ENCODE results near the gene WDR73. TPM values are rescaled to one million over a fixed set of nuclear protein-coding genes. Genes with fewer than 3 reads are reported as not detected.

WDR73 gene
- total RNA-seq, 1 experiment from 2014 or later = 32.7 TPM

DNA sequence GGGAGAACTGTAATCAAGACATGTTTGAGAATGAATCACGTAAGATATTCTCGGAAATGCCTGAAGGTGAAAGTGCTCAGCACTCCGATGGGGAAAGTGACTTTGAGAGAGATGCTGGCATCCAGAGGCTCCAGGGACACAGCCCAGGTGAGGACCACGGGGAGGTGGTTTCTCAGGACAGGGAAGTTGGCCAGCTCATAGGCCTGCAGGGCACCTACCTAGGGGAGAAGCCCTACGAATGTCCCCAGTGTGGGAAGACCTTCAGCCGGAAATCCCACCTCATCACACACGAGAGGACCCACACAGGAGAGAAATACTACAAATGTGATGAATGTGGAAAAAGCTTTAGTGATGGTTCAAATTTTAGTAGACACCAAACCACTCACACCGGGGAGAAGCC lies 33.5 kb downstream of the WDR73 start:
- DNase-seq (ENCODE audit: low read depth) = no peak

DNA sequence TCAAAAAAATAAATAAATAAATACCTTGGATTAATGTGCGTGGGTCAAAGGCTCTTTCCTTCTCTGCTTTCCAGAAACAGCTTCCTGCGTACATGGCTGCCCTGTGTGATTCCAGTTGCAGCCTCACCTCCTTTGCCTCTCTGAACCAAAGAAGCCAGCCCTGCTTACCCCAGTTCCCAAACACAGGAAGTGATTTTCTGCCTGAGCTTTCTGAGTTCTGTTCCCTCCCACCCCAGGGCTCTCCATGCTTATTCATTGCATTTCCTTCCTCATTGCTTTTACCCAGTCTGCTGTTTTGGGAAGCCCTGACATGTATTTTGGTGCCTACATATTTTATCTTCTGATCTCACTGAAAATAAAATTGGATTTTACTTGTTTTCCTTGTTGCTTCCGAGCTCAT lies 37.8 kb downstream of the WDR73 start:
- no peak for DNase-seq (ENCODE audit: low read depth)

DNA sequence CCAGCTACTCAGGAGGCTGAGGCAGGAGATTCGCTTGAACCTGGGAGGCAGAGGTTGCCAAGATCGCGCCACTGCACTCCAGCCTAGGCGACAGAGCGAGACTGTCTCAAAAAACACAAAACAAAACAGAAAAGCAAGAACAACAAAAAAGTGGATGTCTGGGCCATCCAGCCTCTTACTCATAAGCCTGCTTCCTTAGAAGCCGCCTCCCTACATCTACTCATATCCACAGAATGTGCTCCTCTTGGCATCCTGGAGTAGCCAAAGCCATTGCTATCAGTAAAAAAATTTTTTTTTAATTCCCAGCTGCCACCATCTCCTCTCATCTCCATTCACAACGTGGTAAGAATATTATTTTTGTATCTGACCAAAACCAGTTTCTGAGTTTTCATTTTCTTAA lies 42.5 kb downstream of the WDR73 start:
- DNase-seq (ENCODE audit: low read depth) = no peak

DNA sequence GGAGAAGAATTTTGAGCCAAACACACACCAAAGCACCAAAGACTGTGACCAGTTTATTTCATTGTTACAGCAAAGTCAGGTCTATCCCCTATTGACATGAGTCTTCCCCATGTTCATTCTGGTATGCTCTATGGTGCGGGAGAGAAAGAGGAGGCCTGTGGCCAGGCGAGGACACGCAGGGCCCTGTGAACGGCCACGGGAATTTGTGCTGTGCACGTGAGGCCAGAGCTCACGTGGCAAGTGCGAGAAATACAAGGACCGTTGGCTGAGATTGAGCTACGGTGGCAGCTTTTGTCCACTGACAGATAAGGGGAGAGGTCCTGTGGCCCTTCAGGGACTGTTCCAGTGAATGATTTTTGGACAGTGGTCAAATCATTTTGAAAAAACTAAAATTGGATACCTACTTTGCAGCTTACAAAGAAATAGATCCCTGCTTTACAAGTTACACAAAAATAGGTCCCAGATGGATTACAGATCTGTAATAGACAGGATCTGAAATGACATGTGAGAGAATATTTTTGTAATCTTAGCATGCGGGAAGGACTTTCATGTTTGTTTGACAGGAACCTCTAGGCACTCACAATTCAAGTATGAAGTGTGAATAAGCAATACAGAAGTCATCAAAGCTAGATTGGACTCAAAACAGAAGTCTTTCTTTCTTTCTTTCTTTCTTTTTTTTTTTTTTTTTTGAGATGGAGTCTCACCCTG lies 44.1 kb downstream of the WDR73 start:
- no peak for DNase-seq (ENCODE audit: low read depth)

DNA sequence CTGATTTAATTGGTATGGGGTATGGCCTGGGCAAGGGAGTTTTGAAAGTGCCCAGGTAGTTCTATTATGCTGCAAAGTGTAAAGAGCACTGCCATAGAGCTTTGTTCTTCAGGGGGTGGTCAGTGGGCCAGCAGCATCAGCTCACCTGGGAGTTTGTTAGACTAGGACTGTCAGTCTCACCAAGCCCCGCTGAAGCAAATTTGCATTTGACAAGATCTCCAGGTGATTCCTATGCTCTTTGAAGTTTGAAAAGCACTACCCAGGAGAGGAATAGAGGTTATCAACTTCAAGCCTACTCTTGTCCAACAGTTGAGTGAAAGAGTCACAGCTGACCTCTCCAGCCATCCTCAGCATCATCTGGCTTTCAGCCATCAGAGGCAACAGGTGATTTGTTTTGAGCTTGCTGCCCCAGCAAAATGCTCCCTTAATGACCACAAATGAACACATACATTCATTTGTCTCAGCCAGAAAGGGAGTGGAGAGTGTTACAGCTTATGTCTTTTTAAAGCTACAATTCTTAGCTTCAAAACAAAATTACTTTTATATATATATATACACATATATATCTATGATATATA lies 45.3 kb downstream of the WDR73 start:
- DNase-seq (ENCODE audit: low read depth) = no peak

DNA sequence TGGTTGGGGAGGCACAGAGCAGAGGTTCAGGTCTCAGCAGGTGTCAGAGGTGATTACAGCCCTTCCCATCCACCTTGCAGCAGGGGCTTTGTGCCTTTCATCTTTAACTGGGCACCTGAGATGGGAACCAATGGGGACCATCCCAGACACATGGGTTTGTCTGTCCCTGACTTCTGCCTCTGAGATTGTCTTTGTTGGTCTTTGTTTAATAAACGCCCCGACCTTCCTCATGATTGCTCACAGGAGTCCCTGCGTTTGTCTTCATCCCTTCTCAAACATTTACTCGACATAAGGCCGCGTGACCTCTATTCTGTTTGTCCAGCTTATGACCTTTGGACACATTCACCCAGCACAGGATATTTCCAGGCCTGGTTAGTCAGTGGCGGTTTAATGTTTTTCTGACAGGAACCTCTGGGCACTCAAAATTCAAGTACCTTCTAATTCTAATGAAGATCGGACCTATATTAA lies 47.4 kb downstream of the WDR73 start:
- DNase-seq (ENCODE audit: low read depth) = no peak

DNA sequence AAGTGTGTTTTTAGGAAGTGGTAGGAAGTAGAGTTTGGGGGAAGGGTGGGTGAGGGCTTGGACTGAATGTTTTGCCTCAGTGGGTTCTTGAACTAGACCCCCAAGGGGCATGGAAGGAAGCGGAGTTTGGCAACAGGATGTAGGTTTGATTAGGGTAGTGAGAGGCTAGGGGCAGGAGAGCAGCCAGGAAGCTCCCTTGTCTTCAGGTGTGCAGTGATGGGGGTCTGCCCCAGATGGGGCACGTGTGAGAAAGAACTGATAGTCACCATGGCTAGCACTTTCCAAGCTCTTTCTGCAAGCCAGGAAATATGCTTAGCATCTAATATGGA lies 48.6 kb downstream of the WDR73 start:
- DNase-seq (ENCODE audit: low read depth) = no peak

DNA sequence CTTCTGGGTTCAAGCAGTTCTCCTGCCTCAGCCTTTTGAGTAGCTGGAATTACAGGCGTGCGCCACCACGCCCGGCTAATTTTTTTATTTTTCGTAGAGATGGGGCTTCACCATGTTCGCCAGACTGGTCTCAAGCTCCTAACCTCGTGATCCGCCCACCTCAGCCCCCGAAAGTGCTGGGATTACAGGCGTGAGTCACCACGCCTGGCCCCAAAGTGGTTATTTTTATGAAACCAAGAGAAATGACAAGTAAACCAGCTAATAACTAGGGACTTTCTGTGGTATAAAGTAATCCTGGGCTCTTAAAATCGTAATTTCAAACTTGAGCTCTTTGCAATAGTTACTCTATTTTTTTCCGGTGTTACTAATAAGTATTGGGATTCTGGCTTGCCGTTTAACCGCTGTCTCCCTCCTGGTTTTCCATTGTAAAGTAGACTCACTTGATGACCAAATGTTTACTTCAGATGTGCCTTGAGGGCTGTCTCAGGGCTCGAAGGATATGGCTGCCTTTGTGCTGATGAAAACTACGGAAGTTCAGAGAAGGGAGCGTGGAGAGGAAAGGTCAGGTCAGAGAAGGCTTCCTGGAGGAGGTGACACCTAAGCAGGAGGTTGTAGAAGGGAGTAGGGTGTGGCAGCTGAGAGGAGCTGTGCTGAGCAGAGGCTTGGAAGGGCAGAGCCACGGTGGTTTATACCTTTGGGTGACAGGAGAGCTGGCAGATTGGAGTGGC lies 49.1 kb downstream of the WDR73 start:
- DNase-seq (ENCODE audit: low read depth) = peak; percentile 35

DNA sequence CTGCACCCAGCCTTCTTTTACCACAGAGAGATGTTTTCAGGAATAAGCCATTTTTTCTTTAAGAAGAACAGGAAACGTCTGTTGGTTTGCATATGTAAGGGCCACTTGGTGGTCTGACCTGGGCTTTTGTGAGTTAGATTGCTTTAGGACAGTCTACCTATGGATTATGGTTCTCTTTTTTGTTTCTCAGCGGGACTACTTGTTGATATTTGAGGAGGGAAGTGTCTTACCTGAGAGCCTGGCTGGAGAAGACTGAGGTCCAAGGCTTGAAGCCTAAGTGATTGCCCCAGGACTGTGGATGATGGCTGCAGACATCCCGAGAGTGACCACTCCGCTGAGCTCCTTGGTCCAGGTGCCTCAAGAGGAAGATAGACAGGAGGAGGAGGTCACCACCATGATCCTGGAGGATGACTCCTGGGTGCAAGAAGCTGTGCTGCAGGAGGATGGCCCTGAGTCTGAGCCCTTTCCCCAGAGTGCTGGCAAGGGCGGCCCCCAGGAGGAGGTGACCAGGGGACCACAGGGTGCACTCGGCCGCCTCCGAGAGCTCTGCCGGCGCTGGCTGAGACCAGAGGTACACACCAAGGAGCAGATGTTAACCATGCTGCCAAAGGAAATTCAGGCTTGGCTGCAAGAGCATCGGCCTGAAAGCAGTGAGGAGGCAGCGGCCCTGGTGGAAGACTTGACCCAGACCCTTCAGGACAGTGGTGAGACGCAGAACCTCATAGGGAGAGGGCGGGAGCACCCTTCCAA lies 50.3 kb downstream of the WDR73 start:
- DNase-seq (ENCODE audit: low read depth) = no peak

DNA sequence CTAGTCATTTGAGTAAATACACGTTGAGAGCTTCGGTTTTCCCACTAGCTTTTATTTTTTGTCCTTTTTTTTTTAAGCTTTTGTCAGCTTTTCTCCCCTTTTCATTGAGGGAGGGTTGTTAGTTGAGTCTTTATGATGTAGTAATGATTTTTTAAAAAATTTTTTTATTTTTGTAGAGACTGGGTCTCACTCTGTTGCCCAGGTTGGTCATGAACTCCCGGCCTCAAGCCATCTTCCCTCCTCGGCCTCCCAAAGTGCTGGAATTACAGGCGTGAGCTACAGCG lies 52.6 kb downstream of the WDR73 start:
- DNase-seq (ENCODE audit: low read depth) = no peak

DNA sequence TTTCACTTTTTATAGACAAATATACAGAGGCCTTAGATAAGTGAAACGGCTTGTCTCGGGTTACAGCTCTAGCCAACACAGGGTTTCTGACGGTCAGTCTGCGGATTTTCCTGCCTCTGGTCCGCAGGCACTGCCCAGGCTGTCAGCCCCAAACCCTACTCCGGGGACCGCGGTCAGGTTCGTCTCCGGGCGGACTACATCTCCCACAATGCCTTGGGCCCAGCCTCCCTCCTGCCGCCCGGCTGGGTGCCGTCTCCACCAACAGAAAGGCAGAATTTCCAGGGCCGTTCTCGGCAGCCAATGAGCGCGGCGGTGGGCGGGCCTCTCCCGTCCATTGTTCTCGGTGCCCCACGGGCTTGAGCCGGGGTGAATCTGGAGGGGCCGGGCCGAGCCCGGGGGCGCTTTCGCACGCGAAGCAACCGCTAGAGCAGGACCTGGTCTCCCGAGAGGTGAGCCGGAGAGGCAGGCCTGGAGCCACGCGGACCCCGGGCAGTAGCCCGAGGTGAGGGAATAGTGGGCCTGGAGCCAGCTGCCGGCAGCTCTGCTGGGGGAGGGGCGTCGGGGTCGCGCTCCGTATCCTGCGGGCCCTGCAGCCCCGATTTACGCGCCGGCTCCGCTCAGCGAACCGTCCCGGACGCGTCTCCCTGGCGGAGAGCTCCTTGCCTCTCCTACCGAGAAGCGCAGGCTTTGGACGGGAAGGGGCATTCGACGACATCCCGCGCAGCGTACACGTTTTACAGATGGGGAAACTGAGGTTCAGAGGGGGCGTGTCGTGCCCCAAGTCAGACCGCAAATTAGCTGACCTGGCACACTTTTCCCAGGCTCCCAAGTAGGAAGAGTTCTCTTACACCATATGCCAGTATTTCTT lies 53.2 kb downstream of the WDR73 start, which contains the start of gene ZSCAN2:
ZSCAN2 (plus strand) TSS at position 323 of the 868 bp plus-strand sequence. CDS start 2,919 bp downstream, outside the sequence.
- peak; percentile 95 for DNase-seq (ENCODE audit: low read depth)

DNA sequence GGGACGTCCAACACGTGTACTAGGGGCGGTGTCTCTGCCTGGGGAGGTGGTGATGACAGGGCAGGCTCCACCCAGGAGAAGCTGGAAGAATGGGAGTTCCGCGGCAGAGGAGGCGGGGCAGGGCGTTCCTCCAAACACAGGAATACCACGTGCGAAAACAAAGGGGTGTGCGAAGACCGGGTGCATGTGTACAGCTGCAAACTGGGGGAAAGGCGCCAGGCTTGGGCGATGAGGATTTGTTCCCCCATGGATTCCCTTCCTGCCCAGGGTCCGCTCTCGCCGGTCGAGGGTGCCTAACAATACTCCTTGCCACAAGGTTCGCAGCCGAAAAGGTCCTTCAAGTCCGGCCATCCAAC lies 53.8 kb downstream of the WDR73 start:
- peak; percentile 88 for DNase-seq (ENCODE audit: low read depth)

DNA sequence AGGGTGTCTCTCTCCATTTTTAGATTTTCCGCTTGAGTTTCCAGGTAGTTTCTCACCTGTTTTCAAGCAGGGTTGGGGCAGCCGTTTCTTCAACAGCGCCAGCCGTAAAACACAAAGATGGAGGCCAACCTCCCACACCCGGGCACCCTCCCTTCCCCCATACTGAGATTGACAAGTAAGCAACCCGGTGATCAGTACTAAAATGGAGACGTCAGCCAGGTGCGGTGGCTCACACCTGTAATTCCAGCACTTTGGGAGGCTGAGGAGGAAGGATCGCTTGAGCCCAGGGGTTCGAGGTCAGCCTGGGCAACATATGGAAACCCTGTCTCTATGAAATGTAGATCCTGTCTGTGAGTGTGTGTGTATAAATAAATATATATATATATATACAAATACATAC lies 54.2 kb downstream of the WDR73 start:
- no peak for DNase-seq (ENCODE audit: low read depth)

DNA sequence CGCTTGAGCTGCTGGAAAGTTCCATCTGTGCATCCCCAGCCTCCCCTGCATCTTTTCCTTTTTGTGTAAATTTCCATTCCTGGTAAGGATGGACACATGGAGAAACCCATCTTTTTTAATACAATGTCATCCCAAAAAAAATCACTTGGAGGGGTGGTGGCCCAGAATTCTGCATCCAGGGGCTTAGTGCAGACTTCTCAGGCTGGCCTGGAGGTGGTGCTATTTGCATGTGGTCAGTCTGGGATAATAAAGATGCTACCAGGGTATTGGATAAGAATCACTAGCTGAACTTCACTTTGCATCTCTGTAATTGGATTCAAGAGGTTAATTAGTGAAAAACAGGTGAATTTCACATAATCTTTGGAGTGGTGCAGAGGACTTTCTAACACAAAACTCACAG lies 55.1 kb downstream of the WDR73 start:
- peak; percentile 67 for DNase-seq (ENCODE audit: low read depth)

DNA sequence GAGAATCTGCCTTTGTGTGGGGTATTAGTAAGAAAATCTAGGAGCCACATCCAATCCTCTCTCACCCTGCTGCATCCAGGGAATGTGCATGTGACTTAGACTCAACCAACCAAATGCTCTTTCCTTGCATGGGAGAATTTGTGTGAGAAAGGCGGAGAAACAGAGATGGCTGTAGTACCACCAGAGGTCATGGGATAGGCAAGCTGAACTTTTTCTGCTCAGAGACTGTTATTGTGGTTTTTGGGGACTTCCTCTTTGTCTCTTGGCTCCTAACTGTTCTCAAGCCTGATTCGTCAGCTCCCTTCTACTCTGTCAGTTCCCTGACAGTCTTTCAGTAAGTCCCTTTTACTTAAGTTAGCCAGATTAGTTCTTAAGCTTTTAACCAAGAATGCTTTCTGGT lies 55.8 kb downstream of the WDR73 start:
- peak; percentile 71 for DNase-seq (ENCODE audit: low read depth)

DNA sequence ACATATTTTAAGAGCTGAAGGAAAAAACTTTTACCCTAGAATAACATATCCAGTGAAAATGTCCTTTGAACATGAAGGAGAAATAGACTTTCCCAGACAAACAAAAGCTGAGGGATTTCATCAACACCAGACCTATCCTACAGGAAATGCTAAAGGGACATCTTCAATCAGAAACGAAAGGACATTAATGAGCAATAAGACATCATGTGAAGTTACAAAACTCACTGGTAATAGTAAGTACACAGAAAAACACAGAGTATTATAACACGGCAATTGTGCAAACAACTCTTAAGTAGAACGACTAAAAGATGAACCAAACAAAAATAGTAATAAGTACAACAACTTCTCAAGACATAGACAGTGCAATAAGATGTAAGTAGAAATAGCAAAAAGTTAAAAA lies 56.8 kb downstream of the WDR73 start:
- no peak for DNase-seq (ENCODE audit: low read depth)

DNA sequence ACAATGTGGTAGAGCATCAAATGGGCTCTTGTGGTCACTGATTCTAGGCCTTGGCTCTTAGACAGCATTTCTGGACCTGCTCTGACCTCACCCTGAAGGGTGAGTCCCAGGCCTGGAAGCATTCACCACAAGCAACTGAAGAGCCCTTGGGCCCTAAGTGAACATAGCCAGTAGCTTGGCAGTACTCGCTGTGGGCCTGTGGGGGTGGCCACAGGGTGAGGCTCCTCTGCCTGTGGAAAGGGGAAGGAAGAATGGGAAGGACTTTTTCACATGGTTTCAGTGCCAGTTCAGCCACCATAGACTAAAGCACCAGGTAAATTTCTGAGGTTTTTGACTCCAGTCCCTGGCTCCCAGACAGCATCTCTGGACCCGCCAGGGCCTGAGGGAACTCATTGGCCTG lies 58.4 kb downstream of the WDR73 start:
- DNase-seq (ENCODE audit: low read depth) = no peak

DNA sequence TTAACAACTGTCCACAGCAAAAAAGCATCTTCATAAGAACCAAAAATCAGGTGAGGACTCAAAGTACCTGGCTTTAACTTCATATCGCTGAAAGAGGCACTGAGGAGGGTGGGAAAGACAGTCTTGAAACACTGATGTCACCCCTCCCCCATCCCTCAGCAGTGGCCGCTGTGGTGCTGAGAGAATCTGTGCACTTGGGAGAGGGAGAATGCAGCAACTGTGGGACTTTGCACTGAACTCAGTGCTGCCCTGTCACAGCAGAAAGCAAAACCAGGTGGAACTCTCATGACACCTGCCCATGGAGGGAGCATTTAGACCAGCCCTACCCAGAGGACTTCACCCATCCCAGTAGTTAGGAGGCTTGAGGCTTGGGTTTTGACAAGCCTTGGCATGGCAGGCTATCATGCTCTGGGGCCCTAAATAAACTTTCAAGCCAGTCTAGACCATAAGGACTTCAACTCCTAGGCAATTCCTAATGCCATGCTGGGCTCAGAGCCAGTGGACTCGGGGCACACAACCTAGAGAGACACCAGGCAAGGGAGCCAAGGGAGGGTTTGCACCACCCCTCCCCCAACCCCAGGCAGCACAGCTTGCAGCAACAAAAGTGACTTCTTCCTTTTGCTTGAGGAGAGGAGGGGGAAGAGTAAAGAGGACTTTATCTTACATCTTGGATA lies 59.3 kb downstream of the WDR73 start:
- DNase-seq (ENCODE audit: low read depth) = no peak

DNA sequence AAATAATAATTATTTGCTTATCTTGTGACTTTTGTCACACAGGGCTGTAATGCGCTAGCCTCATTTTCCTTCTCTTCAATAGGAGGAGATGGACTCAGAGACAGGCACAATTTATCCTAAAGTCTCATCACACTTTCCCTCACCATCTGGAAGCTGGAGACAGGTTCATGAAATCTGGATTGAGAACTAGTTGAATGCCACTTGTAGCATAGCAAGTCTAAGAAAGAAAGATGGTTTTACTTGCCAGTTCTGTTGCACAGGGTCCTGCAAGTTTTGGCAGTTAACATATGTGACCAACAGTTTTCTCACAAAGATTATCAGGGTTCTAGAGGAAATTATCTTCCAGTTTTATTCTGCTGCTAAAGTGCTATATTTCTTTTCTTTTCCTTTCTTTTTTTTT lies 62.3 kb downstream of the WDR73 start:
- no peak for DNase-seq (ENCODE audit: low read depth)

DNA sequence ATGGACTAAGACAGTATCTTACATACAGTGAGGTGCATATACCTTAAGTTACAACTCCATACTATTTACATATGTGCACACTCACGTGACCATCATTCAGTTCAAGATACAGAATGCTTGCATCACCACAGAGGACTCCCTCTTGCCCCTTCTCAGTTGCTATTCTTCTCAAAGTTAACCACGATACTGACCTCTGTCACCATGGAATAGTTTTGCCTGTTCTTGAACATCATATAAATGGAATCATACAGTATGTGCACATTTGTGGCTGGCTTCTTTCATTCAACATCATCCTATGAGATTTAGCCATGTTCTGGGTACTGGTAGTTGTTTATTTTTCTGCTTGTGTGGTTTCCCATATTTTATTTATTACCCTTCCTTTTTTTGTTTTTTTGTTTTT lies 63.7 kb downstream of the WDR73 start:
- DNase-seq (ENCODE audit: low read depth) = no peak
